HG02642 (cell line): ENCODE results near the gene PPDPF.

ENCODE experiments used
- ATAC-seq: cut with Tn5 transposase; IDR thresholded peaks from one replicate; pipeline ENCODE4 v1.9.1; 2021; ENCODE audit warnings: mild to moderate bottlenecking; ENCODE audit not compliant: unreplicated experiment, poor library complexity

Gene PPDPF

GRCh38 chr20:63519668-63520503 lies 679 bp upstream of the PPDPF start:
- ATAC-seq = peak; percentile 37

DNA sequence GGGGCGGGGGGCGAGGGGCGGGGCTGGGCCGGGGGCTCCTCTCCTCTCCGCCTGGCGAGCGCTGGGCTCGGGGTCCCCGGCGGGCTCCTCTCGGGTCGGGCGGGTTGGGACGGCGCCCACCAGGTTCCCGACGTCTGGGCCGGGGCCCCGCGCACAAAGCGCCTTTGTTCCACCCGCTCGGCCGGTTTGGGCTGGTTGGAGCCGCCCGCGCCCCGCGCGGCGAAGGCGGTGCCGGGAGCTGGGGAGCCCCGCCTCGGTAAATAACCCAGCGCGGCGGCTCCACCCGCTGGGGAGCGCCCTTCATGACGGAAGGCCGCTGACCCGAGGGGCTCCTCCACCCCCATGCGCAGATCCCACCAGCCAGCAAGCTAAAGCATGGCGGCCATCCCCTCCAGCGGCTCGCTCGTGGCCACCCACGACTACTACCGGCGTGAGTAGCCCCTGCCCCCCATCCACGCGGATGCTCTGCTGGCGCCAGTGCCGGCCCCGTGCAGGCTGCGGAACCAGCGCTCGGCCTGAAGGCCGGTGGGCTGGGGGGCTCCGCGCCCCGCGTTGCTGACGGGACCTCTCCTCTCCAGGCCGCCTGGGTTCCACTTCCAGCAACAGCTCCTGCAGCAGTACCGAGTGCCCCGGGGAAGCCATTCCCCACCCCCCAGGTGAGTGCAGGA lies 503 bp downstream of the PPDPF start:
- ATAC-seq = peak; percentile 38

DNA sequence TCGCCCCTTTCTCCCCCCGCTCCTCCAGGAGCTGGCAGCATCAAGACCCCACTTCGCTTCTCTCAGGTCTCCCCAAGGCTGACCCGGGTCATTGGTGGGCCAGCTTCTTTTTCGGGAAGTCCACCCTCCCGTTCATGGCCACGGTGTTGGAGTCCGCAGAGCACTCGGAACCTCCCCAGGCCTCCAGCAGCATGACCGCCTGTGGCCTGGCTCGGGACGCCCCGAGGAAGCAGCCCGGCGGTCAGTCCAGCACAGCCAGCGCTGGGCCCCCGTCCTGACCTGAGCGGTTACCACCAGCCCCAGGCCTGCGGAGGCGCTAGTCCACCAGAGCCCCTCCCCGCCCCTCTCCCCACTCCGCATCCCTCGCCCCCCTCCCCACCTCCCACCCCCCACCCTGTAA lies 1.0 kb downstream of the PPDPF start:
- ATAC-seq = no peak

GRCh38 chr20:63522091-63522868 lies 1.7 kb downstream of the PPDPF start:
- ATAC-seq = no peak

DNA sequence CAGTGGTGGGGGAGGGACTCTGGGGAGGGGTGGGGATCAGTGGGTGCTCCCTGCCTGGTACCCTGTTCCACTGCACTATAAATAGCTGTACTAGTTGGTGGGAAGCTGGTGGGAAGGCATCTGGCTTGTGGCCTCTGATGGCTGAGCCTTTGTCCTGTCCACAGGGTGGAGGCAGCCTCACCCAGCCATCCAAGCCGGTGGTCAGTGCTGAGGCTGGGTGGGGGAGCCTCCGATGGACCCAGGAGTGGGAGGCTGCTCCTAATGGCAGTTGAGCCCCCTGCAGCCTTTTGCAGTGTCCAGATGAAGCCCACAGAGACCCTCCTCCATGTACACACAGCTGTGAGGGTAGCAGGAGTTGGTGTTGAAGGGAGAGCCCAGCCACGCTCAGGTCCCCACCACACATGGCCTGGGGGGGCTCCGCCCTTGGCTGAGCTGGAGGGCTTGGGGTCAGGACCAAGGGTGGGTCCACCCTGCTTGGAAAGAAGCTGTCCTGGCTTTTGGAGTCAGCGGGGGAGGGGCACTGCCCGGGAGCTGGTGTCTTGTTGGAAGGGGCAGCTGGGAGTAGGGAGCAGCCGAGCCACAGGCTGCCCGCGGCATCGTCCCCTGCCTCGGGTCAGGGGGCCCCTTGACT lies 2.5 kb downstream of the PPDPF start:
- ATAC-seq = no peak

DNA sequence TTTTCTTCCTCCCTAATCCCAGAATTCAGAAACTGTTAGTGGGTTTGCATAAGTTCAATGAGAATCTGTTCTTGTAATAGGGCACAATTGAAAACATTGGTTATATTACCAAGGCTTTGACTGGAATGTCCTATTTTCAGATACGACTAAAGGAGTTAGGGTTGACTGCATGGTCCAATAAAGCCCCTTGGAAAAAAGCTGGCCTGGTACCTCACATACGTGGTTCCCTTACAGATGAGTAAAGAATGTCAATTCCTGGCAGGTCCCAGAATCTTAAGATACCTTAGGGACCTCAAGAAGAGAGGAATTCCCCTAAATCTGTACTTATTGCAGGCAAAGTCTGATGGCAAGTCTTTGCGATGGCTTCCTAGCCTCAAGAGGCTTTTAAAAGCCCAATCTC lies 4.6 kb downstream of the PPDPF start:
- ATAC-seq = no peak

- no peak for ATAC-seq
Observed at GRCh38 chr20:63525971-63526370, 5.4 kb downstream of the PPDPF start.

GRCh38 chr20:63527184-63527583 lies 6.6 kb downstream of the PPDPF start:
- no peak for ATAC-seq

GRCh38 chr20:63529180-63529860 lies 8.8 kb downstream of the PPDPF start:
- no peak for ATAC-seq

DNA sequence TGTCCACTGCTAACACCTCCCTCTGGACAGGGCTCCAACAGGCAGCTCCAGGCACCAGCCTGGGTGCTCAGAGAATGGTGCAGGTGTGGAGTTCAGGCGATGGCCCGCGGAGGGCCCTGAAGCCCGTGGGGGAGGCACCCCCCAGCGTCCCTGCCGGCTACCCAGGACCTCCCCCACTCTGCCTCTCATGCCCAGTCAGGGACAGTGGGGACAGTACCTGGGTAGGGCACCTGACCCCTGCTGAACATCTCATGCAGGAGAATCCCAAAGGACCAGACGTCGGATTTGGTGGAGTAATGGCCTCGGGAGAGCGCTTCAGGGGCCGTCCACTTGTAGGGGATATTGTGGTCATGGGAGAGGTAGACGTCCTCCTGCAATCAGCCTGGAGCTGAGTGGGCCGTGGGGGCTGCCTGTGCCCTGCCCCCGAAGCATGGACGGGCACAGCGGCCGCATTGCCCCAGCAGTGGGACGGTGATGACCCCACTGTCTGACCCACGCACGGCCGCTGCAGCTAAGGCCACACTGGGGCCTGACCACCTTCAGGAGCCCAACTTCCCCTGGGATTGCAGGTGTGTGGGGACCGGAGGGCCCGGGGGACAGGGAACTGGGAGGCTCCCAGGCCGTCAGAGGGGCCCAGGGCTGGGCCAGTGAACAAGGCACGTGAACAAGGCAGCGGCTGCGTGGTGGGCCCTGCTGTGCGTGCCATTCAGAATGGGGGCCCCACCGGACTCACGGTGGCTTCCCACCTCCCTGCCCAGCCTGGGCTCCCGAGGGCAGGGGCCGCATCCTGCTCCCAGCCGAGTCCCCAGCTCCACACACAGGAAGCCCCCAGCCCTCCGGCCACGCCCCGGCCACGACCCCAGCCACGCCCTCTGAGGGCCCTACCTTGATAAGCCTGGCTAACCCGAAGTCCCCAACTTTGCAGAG lies 9.6 kb downstream of the PPDPF start:
- no peak for ATAC-seq

GRCh38 chr20:63530788-63531160 lies 10.2 kb downstream of the PPDPF start:
- no peak for ATAC-seq

DNA sequence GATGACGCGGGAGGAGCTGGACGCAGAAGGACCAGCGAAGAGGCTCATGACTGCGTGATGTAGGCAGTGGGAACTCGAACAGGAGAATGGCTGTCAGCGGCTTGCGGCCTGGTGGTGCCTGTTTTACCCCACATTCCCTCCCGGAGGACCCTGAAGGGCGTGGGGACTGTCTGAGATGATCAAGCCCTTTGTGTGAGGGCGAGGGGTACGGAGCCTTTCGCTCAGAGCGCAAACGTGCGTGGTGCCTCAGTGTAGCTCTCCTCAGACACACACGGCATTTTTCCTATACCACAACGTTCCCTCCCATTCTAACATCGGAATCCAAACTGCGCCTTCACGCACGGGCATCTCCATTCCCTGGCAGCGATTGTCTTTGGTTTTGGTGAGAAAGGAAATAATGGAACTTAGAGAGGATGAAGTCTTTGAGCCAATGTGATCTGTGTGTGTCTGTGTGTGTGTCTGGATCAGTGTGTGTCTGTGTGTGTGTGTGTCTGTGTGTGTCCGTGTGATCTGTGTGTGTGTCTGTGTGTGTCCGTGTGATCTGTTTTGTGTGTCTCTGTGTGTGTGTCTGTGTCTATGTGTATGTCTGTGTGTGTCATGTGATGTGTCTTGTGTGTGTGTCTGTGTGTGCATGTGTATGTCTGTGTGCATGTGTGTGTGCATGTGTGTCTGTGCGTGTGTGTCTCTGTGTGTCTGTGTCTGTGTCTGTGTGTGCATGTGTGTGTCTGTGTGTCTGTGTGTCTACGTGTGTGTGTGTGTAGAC lies 11.3 kb downstream of the PPDPF start:
- no peak for ATAC-seq

DNA sequence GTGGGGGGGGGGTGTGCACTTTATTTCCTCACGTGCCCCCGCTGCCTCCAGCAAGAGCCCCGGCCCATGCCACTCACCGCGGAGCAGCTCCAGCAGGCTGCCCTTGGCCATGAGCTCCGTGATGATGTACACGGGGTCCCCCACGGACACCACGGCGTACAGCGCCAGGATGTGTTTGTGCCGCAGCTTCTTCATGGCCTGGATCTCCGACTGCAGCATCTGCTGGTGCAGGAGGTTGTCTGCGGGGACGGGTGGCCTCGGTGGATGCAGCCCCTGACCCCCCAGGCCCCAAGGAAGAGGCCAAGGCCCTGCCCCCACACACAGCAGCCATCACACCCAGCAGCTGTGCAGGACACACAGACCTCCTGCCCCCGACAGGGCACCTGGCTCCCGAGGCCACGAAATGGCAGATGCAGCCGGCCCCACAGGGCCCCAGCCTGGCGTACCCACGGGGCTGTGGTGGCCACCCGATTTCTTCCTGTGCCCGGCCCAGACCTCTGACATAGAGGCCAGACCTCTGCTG lies 11.9 kb downstream of the PPDPF start:
- no peak for ATAC-seq

DNA sequence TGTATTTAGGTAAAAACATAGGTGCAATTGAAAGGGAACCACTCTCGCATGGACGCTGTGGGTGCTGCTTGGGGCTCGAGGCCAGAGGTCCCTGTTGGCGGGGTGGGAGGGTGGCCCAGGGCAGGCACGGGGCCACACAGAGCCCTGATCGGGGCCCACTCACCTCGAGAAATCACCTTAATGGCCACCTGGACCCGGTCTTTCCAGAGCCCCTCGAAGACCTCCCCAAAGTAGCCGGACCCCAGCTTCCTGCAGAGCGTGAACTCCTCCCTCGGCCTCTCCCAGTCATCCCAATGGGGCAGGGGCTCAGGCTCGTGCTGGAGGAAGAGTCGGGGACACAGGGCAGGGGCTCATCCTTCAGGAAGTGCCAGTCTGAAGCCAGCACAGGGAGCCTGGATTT lies 12.8 kb downstream of the PPDPF start:
- no peak for ATAC-seq

- no peak for ATAC-seq
Observed at GRCh38 chr20:63533871-63534393, 13.4 kb downstream of the PPDPF start.

- no peak for ATAC-seq
Observed at GRCh38 chr20:63534427-63534830, 13.9 kb downstream of the PPDPF start.

DNA sequence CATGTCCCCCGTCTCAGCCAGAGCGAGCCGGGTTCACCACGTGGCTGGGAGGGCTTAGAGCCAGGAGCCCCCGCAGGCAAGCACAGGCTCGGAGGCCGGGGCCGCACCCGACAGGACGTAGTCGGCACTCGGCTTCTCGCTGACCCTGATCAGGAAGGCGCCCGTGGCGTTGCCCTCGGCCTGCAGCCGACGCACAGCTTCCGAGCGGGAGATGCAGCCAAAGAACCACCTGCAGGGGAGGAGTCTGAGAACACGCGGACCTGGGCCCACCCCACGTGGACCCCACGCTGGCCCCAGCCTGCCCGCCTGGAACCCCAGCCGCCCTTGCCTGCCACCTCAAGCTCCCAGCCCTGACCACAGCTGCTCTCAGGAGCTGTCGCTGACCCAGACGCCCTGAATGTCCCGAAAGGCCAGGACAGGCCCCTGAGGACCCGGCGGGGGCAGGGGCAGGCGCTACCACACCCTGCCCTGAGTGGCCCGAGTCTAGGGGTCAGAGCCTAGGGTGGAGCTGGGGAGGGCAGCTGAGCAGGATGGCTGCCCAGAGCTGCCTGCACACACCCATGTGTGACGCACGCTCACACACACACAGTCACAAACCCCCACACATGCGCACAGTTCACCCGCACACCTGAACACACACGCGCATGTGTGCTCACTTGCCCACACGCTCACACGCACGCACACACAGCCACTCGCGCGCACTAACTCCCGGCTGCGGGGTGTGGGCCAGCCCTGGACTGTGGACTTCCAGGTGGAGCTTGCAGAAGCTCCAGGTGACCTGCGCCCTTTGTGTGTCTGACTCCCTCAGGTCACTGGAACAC lies 14.5 kb downstream of the PPDPF start:
- no peak for ATAC-seq
